ENCODE results near the gene KCNQ1. TPM values are rescaled to one million over a fixed set of nuclear protein-coding genes. Genes with fewer than 3 reads are reported as not detected.
A peak's percentile ranks its signal among the peaks of the same experiment; 100 is the strongest.

KCNQ1 gene
- total and polyA plus RNA-seq, 9 of the 15 experiments (the other 6 are each of a cell fraction or from before 2014, with no cell fraction given) = 0.44 TPM; not detected in 8

DNA sequence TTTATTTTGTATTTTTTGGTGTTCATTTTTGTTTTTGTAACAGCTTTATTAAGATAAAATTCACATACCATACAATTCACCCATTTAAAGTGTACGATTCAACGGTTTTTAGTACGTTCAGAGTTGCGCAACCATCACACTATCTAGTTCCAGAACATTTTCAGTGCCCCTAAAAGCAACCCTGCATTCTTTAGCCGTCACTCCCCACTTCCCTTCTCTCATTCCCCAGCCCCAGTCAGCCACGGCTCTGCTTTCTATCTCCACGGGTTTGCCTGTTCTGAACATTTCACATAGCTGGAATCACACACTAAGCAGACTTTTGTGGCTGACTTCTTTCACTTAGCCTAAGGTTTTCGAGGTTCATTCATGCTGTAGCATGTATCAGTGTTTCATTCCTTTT is 264.6 kb downstream of the KCNQ1 start:
- no peak for DNase-seq (ENCODE audit: extremely low read depth in 1 of 4, low spot score in 3 of 4)
- POLR2A ChIA-PET = interaction anchor here (1.6 kb wide), 1 partner anchor 10 kb away, joined by 4 read pairs; the partner anchor contains the start of gene KCNQ1OT1
- BruUV-seq (replicated peaks) = no TSS peak
- TF ChIP-seq E2F4 (CRISPR knock-in tag; IDR thresholded peaks at IDR 0.05; ENCODE audit: low read depth) (no peak), SPI1 (IDR thresholded peaks at IDR 0.05; ENCODE audit: borderline replicate concordance, low read depth, low read length) (peak; percentile 52; the same call in 1 of the 2 replicates), CBX8 (IDR thresholded peaks at IDR 0.05; ENCODE audit: borderline replicate concordance, extremely low read depth, low read depth, low read length, poor library complexity, severe bottlenecking) (no peak), CEBPG (CRISPR knock-in tag; IDR thresholded peaks at IDR 0.05) (peak; percentile 67), CEBPG (tag; conservative IDR thresholded peaks at IDR 0.05 in 1 of 2, IDR thresholded peaks at IDR 0.05 in 1 of 2) (peak; percentile 75 to 93), SIN3B (IDR thresholded peaks at IDR 0.05; ENCODE audit: low read depth) (no peak), ZFP30 (CRISPR knock-in tag; IDR thresholded peaks at IDR 0.05; ENCODE audit: borderline replicate concordance) (no peak), NFE2 (IDR thresholded peaks at IDR 0.05; ENCODE audit: low read depth) (no peak), TRIM24 (IDR thresholded peaks at IDR 0.05) (peak; percentile 33 to 40; a peak in 3 of 4 replicates), CEBPB (tag; IDR thresholded peaks at IDR 0.05) (peak; percentile 98), PTBP1 (IDR thresholded peaks at IDR 0.05; ENCODE audit: low read depth, low read length) (no peak), ZNF212 (CRISPR knock-in tag; IDR thresholded peaks at IDR 0.05) (no peak)
- TF ChIP-seq, protein P1, sequence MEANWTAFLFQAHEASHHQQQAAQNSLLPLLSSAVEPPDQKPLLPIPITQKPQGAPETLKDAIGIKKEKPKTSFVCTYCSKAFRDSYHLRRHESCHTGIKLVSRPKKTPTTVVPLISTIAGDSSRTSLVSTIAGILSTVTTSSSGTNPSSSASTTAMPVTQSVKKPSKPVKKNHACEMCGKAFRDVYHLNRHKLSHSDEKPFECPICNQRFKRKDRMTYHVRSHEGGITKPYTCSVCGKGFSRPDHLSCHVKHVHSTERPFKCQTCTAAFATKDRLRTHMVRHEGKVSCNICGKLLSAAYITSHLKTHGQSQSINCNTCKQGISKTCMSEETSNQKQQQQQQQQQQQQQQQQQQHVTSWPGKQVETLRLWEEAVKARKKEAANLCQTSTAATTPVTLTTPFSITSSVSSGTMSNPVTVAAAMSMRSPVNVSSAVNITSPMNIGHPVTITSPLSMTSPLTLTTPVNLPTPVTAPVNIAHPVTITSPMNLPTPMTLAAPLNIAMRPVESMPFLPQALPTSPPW (CRISPR knock-in tag; IDR thresholded peaks at IDR 0.05) = peak; percentile 17; the same call in 1 of the 2 replicates
- TF ChIP-seq, protein P2, sequence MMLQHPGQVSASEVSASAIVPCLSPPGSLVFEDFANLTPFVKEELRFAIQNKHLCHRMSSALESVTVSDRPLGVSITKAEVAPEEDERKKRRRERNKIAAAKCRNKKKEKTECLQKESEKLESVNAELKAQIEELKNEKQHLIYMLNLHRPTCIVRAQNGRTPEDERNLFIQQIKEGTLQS (IDR thresholded peaks at IDR 0.05) = peak; percentile 36
- TF ChIP-seq, protein P2 (CRISPR knock-in tag; conservative IDR thresholded peaks at IDR 0.05) = no peak
- TF ChIP-seq, protein P3, sequence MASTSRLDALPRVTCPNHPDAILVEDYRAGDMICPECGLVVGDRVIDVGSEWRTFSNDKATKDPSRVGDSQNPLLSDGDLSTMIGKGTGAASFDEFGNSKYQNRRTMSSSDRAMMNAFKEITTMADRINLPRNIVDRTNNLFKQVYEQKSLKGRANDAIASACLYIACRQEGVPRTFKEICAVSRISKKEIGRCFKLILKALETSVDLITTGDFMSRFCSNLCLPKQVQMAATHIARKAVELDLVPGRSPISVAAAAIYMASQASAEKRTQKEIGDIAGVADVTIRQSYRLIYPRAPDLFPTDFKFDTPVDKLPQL (IDR thresholded peaks at IDR 0.05; ENCODE audit: extremely low read depth, insufficient read length) = no peak
- TF ChIP-seq, protein P4, sequence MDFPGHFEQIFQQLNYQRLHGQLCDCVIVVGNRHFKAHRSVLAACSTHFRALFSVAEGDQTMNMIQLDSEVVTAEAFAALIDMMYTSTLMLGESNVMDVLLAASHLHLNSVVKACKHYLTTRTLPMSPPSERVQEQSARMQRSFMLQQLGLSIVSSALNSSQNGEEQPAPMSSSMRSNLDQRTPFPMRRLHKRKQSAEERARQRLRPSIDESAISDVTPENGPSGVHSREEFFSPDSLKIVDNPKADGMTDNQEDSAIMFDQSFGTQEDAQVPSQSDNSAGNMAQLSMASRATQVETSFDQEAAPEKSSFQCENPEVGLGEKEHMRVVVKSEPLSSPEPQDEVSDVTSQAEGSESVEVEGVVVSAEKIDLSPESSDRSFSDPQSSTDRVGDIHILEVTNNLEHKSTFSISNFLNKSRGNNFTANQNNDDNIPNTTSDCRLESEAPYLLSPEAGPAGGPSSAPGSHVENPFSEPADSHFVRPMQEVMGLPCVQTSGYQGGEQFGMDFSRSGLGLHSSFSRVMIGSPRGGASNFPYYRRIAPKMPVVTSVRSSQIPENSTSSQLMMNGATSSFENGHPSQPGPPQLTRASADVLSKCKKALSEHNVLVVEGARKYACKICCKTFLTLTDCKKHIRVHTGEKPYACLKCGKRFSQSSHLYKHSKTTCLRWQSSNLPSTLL (IDR thresholded peaks at IDR 0.05) = no peak

More for the DNA sequence above, 264.6 kb downstream of the KCNQ1 start:
- no peaks in the 10 kb centered on the region; the same call in 1 of the 2 replicates for H3K9me3 ChIP-seq (replicated peaks; ENCODE audit: control insufficient read depth, insufficient read depth, low read depth, low read length)
- H3K9me1 ChIP-seq (ENCODE audit: control insufficient read depth, insufficient read depth, low read length) = no peaks in the 10 kb centered on the region
- no peak overlapping the region for H3K4me3 ChIP-seq
- FAIRE-seq = no peak
- no peaks in the 10 kb centered on the region for H3K79me2 ChIP-seq (ENCODE audit: control insufficient read depth, insufficient read depth, low read length)
- intact Hi-C loops (cut with micrococcal nuclease) (no loop called here), in situ Hi-C loops (cut with MboI) (no loop called here)
- peaks cover 0 to 12% of the 10 kb centered on the region in 2 experiments; a peak in 3 of 5 replicates for H3K4me1 ChIP-seq (replicated peaks in 1 of 2; ENCODE audit: control insufficient read depth in 2 of 2, insufficient read depth in 2 of 2, low read length in 2 of 2)
- no peaks in the 10 kb centered on the region for H4K20me1 ChIP-seq (replicated peaks; ENCODE audit: control insufficient read depth, insufficient read depth, low read length)
- peaks cover 0 to 21% of the 10 kb centered on the region in 2 experiments; a peak in 2 of 5 replicates for H3K27me3 ChIP-seq (ENCODE audit: control insufficient read depth in 2 of 2, insufficient read depth in 2 of 2, low read length in 2 of 2)
- 18% methylated on average over 8 of the region's 8 CpGs for WGBS (ENCODE audit: insufficient coverage, low coverage, missing lambda C conversion rate)
- H3K27ac ChIP-seq (ENCODE audit: extremely low read depth, low read depth, low read length) = no peak overlapping the region
- peak overlapping the region; percentile 28; the same call in 1 of the 2 replicates for H3K4me2 ChIP-seq (ENCODE audit: insufficient read depth, low read length)
- H3K9ac ChIP-seq (ENCODE audit: insufficient read depth in 1 of 2, low read depth in 2 of 2, low read length in 2 of 2) = no peak overlapping the region
- CTCF ChIA-PET (ENCODE audit: low intra/inter-chr PET ratio) = no interaction called here
- ATAC-seq = no peak; the same call in 2 of the 3 replicates
- H3K36me3 ChIP-seq (ENCODE audit: control insufficient read depth, insufficient read depth, low read length) = no peaks in the 10 kb centered on the region
- peak overlapping the region; percentile 67 for H2AFZ ChIP-seq (ENCODE audit: low read depth, low read length)
